MM.1S (cell line): ENCODE results near the gene PGK1.

Experiments used
- DNase-seq: peaks from one replicate; pipeline ENCODE4 v3.0.0-alpha.2; 2015
- H2AFZ ChIP-seq: fragments of 300-600 bp; sonication (generic); 2 replicates; pipeline ENCODE4 v1.6.0; 2016; ENCODE audit warnings: antibody characterized with exemption, low read length
- H3F3A ChIP-seq: fragments of 300-600 bp; sonication (generic); 2 replicates; pipeline ENCODE4 v1.6.1; 2016; ENCODE audit warnings: mild to moderate bottlenecking, antibody characterized with exemption, low read length, moderate library complexity, mixed read lengths; ENCODE audit not compliant: insufficient read depth
- H3K27ac ChIP-seq: fragments of 300-600 bp; sonication (generic); 2 replicates; pipeline ENCODE4 v1.5.1; 2016; ENCODE audit warnings: mild to moderate bottlenecking, low read length
- H3K27me3 ChIP-seq: fragments of 300-600 bp; sonication (generic); replicated peaks from 2 replicates; pipeline ENCODE4 v1.6.0; 2016; ENCODE audit warnings: low read length; ENCODE audit not compliant: insufficient read depth
- H3K36me3 ChIP-seq: fragments of 300-600 bp; sonication (generic); replicated peaks from 2 replicates; pipeline ENCODE4 v1.6.1; 2016; ENCODE audit warnings: mild to moderate bottlenecking, low read length, mixed read lengths; ENCODE audit not compliant: insufficient read depth
- H3K4me1 ChIP-seq: fragments of 300-600 bp; sonication (generic); 2 replicates; pipeline ENCODE4 v1.6.1; 2016; ENCODE audit warnings: low read length, mixed read lengths
- H3K4me2 ChIP-seq: fragments of 300-600 bp; sonication (generic); 2 replicates; pipeline ENCODE4 v1.6.0; 2016; ENCODE audit warnings: low read depth, low read length
- H3K4me3 ChIP-seq: fragments of 300-600 bp; sonication (generic); 2 replicates; pipeline ENCODE4 v1.5.1; 2016; ENCODE audit warnings: low read length, mixed read lengths
- H3K79me2 ChIP-seq: fragments of 300-600 bp; sonication (generic); 2 replicates; pipeline ENCODE4 v1.6.1; 2016; ENCODE audit warnings: mixed run types, low read length, mixed read lengths
- H3K9ac ChIP-seq: fragments of 300-600 bp; sonication (generic); 2 replicates; pipeline ENCODE4 v1.6.1; 2016; ENCODE audit warnings: low read length, mixed read lengths
- H3K9me2 ChIP-seq: fragments of 300-600 bp; sonication (generic); replicated peaks from 2 replicates; pipeline ENCODE4 v1.6.1; 2016; ENCODE audit warnings: mild to moderate bottlenecking, low read length, mixed read lengths; ENCODE audit not compliant: insufficient read depth
- H3K9me3 ChIP-seq: fragments of 300-600 bp; sonication (generic); replicated peaks from 2 replicates; pipeline ENCODE4 v1.6.1; 2016; ENCODE audit warnings: mild to moderate bottlenecking, low read length, mixed read lengths; ENCODE audit not compliant: insufficient read depth
- H4K20me1 ChIP-seq: fragments of 300-600 bp; sonication (generic); 2 replicates; pipeline ENCODE4 v1.6.1; 2016; ENCODE audit warnings: mild to moderate bottlenecking, low read length, moderate library complexity, mixed read lengths; ENCODE audit not compliant: insufficient read depth
- EZH2 ChIP-seq: fragments of 300-600 bp; sonication (generic); optimal IDR thresholded peaks from 2 replicates; pipeline ENCODE3; 2017; ENCODE audit warnings: low read depth, mild to moderate bottlenecking, antibody characterized with exemption, low read length, mixed read lengths
- EZH2phosphoT487 ChIP-seq: fragments of 300-600 bp; sonication (generic); IDR thresholded peaks from 2 replicates; pipeline ENCODE4 v1.6.1; 2018; ENCODE audit warnings: antibody characterized with exemption, low read length
- TF ChIP-seq, protein P1 (sequence below): fragments of 300-600 bp; sonication (generic); IDR thresholded peaks from 2 replicates; pipeline ENCODE4 v1.5.1; 2016; ENCODE audit warnings: antibody characterized with exemption, low read length, mixed read lengths

PGK1 gene

DNA sequence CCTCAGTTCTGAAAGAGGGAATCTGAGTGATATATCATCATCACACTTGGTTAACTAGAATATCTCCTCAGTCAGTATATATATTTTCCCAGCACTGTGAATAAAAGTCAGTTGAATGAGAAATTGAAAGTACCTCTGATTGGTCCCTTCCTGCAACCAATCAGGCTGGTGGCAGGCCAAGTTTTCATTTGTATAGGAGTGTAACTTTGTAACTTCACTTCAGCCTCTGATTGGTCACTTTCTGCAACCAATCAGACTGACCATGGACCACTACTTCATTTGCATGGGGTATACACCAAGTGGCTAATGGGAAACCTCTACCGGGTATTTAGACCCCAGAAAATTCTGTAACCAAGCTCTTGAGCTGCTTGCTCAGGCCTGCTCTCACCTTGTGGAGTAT, 2.0 kb upstream of the PGK1 start:
- no peak for TF ChIP-seq EZH2phosphoT487
- TF ChIP-seq EZH2 = no peak
- TF ChIP-seq, protein P1, sequence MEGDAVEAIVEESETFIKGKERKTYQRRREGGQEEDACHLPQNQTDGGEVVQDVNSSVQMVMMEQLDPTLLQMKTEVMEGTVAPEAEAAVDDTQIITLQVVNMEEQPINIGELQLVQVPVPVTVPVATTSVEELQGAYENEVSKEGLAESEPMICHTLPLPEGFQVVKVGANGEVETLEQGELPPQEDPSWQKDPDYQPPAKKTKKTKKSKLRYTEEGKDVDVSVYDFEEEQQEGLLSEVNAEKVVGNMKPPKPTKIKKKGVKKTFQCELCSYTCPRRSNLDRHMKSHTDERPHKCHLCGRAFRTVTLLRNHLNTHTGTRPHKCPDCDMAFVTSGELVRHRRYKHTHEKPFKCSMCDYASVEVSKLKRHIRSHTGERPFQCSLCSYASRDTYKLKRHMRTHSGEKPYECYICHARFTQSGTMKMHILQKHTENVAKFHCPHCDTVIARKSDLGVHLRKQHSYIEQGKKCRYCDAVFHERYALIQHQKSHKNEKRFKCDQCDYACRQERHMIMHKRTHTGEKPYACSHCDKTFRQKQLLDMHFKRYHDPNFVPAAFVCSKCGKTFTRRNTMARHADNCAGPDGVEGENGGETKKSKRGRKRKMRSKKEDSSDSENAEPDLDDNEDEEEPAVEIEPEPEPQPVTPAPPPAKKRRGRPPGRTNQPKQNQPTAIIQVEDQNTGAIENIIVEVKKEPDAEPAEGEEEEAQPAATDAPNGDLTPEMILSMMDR = no peak
- Histone ChIP-seq H2AFZ (no peak overlapping the region), H4K20me1 (peaks cover 7% of the 10 kb centered on the region), H3K4me3 (no peak overlapping the region), H3K4me1 (0 out of 2 replicates have a peak, but pooled peaks cover 3% of the 10 kb centered on the region), H3K36me3 (no peaks in the 10 kb centered on the region), H3K9me2 (no peaks in the 10 kb centered on the region), H3K79me2 (peaks cover 30% of the 10 kb centered on the region), H3K9me3 (no peaks in the 10 kb centered on the region), H3K27ac (no peak overlapping the region), H3K9ac (no peak overlapping the region), H3K27me3 (no peaks in the 10 kb centered on the region), H3K4me2 (no peak overlapping the region), H3F3A (peaks cover 4% of the 10 kb centered on the region)
- DNase-seq = no peak

DNA sequence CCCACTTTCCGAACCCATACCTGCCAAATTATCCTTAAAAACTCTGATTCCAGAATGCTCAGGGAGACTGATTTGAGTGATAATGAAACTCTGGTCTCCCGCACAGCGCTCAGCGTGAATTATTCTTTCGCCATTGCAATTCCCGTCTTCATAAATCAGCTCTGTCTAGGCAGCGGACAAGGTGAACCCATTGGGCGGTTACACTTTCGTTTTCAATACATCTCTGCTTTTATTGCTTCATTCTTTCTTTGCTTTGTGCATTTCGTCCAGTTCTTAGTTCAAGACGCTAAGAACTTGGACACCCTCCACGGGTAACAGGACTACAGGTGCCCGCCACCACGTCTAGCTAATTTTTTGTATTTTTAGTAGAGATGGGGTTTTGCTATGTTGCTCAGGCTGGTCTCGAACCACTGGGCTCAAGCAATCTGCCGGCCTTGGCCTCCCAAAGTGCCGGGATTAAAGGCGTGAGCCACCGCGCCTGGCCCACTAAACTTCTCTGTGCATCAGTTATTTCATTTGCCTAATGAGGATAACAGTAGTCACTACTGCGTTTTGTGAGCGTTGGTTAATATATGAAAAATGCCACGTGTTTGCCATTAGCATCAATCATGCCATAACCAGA, 936 bp upstream of the PGK1 start:
- peak overlapping the region; percentile 52 for H3K4me3 ChIP-seq
- H3K9ac ChIP-seq = peak overlapping the region; percentile 47
- H3K27me3 ChIP-seq = no peaks in the 10 kb centered on the region
- DNase-seq = no peak
- peak overlapping the region; percentile 59; the same call in 1 of the 2 replicates for H3K27ac ChIP-seq
- peak overlapping the region; percentile 47; the same call in 1 of the 2 replicates for H3K4me2 ChIP-seq
- no peaks in the 10 kb centered on the region for H3K36me3 ChIP-seq
- peaks cover 17% of the 10 kb centered on the region for H4K20me1 ChIP-seq
- H3K9me3 ChIP-seq = no peaks in the 10 kb centered on the region
- peaks cover 12% of the 10 kb centered on the region; the same call in 1 of the 2 replicates for H3K4me1 ChIP-seq
- peak overlapping the region; percentile 46 for H2AFZ ChIP-seq
- peaks cover 41% of the 10 kb centered on the region for H3K79me2 ChIP-seq
- no peak for TF ChIP-seq EZH2phosphoT487
- no peak for TF ChIP-seq EZH2
- TF ChIP-seq, protein P1 = no peak
- H3K9me2 ChIP-seq = no peaks in the 10 kb centered on the region
- H3F3A ChIP-seq = peaks cover 4% of the 10 kb centered on the region

DNA sequence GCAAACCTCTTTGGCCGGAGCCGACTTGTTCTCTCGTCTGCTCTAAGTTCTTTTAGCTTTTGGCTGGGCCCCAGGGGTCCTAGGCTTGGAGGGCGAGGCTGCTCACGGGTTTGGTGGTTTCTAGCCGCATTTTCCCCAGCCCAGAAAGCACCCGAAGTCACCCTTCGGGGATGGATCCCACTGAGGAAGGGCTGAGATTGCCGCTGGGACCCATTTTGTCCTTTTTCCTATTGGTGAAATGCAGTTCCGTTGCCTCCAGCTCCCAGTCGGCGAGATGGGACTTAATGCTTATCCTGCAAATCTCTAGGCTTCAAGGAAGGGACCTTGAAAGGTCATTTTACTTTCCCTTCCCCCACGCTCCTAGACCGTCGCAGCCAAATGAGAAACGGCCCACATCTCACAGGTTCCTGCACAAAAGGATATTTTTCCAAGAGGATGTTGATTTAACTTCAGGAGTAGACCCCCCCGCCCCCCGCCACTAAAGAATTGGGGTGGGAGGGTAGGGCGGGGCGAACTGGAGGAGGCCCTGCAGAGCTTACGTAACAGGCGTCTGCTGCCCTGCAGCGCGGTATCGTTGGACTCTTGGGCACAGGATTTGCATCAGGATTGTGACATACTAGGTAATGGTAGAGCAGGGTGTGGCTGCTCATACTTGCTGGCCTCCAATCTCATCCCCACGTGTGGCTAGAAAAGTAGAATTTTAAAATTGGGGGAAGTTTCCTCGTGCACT, 564 bp downstream of the PGK1 start:
- Histone ChIP-seq H3K9me3 (no peaks in the 10 kb centered on the region), H3K9me2 (no peaks in the 10 kb centered on the region), H3K4me3 (peak overlapping the region; percentile 90), H3K79me2 (peaks cover 56% of the 10 kb centered on the region), H3K27me3 (no peaks in the 10 kb centered on the region), H3F3A (peaks cover 4% of the 10 kb centered on the region), H4K20me1 (peaks cover 30% of the 10 kb centered on the region), H3K9ac (peak overlapping the region; percentile 98), H3K27ac (peak overlapping the region; percentile 86), H3K36me3 (no peaks in the 10 kb centered on the region), H3K4me1 (peaks cover 15% of the 10 kb centered on the region; the same call in 1 of the 2 replicates), H2AFZ (no peak overlapping the region), H3K4me2 (peak overlapping the region; percentile 83)
- peak; percentile 53 for DNase-seq
- TF ChIP-seq EZH2phosphoT487 (no peak), EZH2 (no peak)
- TF ChIP-seq, protein P1 = no peak
